KMS-11 (cell line): ENCODE measurements around the gene CPN1.

Experiments
- H2AFZ ChIP-seq: fragments of 200-600 bp; sonication (generic); 2 replicates; pipeline ENCODE4 v1.6.1; 2016; ENCODE audit warnings: antibody characterized with exemption, mixed run types, low read depth
- H3K27ac ChIP-seq: fragments of 200-600 bp; sonication (generic); 2 replicates; pipeline ENCODE4 v1.6.1; 2016; ENCODE audit warnings: mild to moderate bottlenecking, mixed run types
- H3K27me3 ChIP-seq: fragments of 200-600 bp; sonication (generic); 2 replicates; pipeline ENCODE4 v1.6.1; 2017; ENCODE audit warnings: mild to moderate bottlenecking, low read depth, mixed run types, moderate library complexity; ENCODE audit not compliant: insufficient read depth
- H3K36me3 ChIP-seq: fragments of 200-600 bp; sonication (generic); 2 replicates; pipeline ENCODE4 v1.6.1; 2017; ENCODE audit warnings: mild to moderate bottlenecking, mixed run types; ENCODE audit not compliant: insufficient read depth
- H3K4me1 ChIP-seq: fragments of 200-600 bp; sonication (generic); 2 replicates; pipeline ENCODE4 v1.6.1; 2016; ENCODE audit warnings: mild to moderate bottlenecking, low read depth, mixed run types; ENCODE audit not compliant: poor library complexity, severe bottlenecking
- H3K4me2 ChIP-seq: fragments of 200-600 bp; sonication (generic); 2 replicates; pipeline ENCODE4 v1.7.0; 2016; ENCODE audit warnings: mild to moderate bottlenecking, mixed run types
- H3K4me3 ChIP-seq: fragments of 200-600 bp; sonication (generic); IDR thresholded peaks from 2 replicates; pipeline ENCODE4 v1.6.1; 2017; ENCODE audit warnings: low read depth, low read length, mixed read lengths; ENCODE audit not compliant: insufficient read depth
- H3K79me2 ChIP-seq: fragments of 200-600 bp; sonication (generic); 2 replicates; pipeline ENCODE4 v1.6.1; 2016; ENCODE audit warnings: low read depth, mixed run types; ENCODE audit not compliant: insufficient read depth
- H3K9ac ChIP-seq: fragments of 200-600 bp; sonication (generic); 2 replicates; pipeline ENCODE4 v1.6.1; 2016; ENCODE audit warnings: mild to moderate bottlenecking, mixed run types
- H4K20me1 ChIP-seq: fragments of 200-600 bp; sonication (generic); 2 replicates; pipeline ENCODE4 v1.6.1; 2016; ENCODE audit warnings: mild to moderate bottlenecking, mixed run types; ENCODE audit not compliant: insufficient read depth
- TF ChIP-seq, protein P1 (sequence below): fragments of 200-600 bp; sonication (generic); conservative IDR thresholded peaks from 2 replicates; pipeline ENCODE4 v1.6.1; 2017; ENCODE audit warnings: low read depth, mild to moderate bottlenecking, antibody characterized with exemption, low read length, moderate library complexity, mixed read lengths

The CPN1 gene

DNA sequence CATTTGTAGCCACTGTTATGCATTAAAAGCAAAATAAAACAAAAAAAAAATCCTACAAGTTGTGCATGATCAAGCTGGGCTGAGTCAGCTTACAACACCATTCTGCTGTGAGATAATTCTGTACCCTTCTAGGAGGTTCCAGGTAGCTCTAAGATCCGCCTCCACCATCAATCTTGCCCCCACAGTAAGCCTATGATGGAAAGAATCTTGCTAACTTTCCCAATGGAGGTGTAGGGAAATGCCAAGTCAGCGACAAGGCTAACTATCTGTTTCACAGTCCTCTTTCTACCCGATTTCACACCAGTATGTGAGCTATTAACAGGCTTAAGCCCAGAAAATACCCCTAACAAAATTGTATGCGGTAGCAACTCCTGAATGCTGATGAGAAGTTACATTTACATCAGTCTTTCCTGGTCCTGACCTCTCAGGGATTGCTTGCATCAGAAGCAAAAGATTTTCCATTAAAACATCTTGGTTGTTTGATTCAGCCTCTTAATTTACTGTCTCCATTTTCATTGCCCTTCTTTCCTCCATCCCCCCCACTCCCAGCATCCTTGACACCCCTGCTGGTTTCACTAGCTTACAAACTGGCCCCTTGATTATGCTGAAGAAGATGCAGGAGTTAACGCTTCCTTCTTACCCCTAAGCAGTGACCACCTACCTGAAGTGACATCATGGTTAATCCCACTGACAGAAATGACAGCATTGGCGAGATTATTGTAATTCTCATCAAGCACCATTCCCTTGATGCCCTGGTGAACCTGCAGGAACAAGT lies 27.8 kb downstream of the CPN1 start:
- Histone ChIP-seq H3K27me3 (no peaks in the 10 kb centered on the region), H3K4me1 (no peaks in the 10 kb centered on the region), H3K27ac (no peak overlapping the region), H3K4me3 (no peak overlapping the region), H3K79me2 (no peaks in the 10 kb centered on the region), H3K4me2 (no peak overlapping the region), H2AFZ (no peak overlapping the region), H4K20me1 (no peaks in the 10 kb centered on the region), H3K9ac (no peak overlapping the region), H3K36me3 (no peaks in the 10 kb centered on the region)
- TF ChIP-seq, protein P1, sequence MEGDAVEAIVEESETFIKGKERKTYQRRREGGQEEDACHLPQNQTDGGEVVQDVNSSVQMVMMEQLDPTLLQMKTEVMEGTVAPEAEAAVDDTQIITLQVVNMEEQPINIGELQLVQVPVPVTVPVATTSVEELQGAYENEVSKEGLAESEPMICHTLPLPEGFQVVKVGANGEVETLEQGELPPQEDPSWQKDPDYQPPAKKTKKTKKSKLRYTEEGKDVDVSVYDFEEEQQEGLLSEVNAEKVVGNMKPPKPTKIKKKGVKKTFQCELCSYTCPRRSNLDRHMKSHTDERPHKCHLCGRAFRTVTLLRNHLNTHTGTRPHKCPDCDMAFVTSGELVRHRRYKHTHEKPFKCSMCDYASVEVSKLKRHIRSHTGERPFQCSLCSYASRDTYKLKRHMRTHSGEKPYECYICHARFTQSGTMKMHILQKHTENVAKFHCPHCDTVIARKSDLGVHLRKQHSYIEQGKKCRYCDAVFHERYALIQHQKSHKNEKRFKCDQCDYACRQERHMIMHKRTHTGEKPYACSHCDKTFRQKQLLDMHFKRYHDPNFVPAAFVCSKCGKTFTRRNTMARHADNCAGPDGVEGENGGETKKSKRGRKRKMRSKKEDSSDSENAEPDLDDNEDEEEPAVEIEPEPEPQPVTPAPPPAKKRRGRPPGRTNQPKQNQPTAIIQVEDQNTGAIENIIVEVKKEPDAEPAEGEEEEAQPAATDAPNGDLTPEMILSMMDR, result no peak

- no peaks in the 10 kb centered on the region for H3K36me3 ChIP-seq
- no peak overlapping the region for H3K27ac ChIP-seq
- H3K79me2 ChIP-seq, result no peaks in the 10 kb centered on the region
- no peak overlapping the region for H3K9ac ChIP-seq
- H2AFZ ChIP-seq, result peak overlapping the region; percentile 43
- H3K4me1 ChIP-seq, result peaks cover 15% of the 10 kb centered on the region
- TF ChIP-seq, protein P1, result peak; percentile 96
- no peak overlapping the region for H3K4me2 ChIP-seq
- H3K27me3 ChIP-seq, result no peaks in the 10 kb centered on the region
- no peaks in the 10 kb centered on the region for H4K20me1 ChIP-seq
- no peak overlapping the region for H3K4me3 ChIP-seq
Measured at GRCh38 chr10:100046021-100046486, 35.6 kb downstream of the CPN1 start.

DNA sequence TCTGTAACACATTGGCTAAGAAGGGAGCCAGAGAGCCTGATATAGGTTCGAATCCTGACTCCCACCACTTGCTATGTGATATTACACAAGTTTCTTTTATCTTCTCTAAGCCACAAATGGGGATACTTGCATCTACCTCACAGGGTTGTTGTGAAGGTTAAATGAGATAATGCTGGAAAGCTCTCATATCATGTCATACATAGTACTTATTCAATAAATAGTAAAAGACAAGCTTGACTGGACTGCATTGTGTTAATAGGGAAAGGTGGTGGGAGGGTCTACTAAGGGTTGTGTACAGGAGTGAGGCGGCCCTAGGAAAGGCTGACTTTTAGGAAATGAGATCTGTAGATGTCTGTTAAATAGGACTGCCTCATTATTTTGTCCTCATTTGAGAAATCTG lies 36.1 kb downstream of the CPN1 start:
- no peaks in the 10 kb centered on the region for H3K36me3 ChIP-seq
- H2AFZ ChIP-seq, result peak overlapping the region; percentile 43
- no peaks in the 10 kb centered on the region for H3K79me2 ChIP-seq
- TF ChIP-seq, protein P1, result no peak
- H3K9ac ChIP-seq, result no peak overlapping the region
- no peaks in the 10 kb centered on the region for H4K20me1 ChIP-seq
- H3K27ac ChIP-seq, result no peak overlapping the region
- peaks cover 15% of the 10 kb centered on the region for H3K4me1 ChIP-seq
- no peak overlapping the region for H3K4me2 ChIP-seq
- no peak overlapping the region for H3K4me3 ChIP-seq
- no peaks in the 10 kb centered on the region for H3K27me3 ChIP-seq

- Histone ChIP-seq H2AFZ (no peak overlapping the region), H4K20me1 (no peaks in the 10 kb centered on the region), H3K4me3 (no peak overlapping the region), H3K27me3 (no peaks in the 10 kb centered on the region), H3K4me1 (peaks cover 15% of the 10 kb centered on the region), H3K27ac (no peak overlapping the region), H3K36me3 (no peaks in the 10 kb centered on the region), H3K4me2 (no peak overlapping the region), H3K79me2 (no peaks in the 10 kb centered on the region), H3K9ac (no peak overlapping the region)
- TF ChIP-seq, protein P1, result no peak
Measured at GRCh38 chr10:100043796-100044195, 37.9 kb downstream of the CPN1 start.
